ENCODE results near the gene NR2C2. TPM values are rescaled to one million over a fixed set of nuclear protein-coding genes. Genes with fewer than 3 reads are reported as not detected.

The NR2C2 gene
- total and polyA plus RNA-seq, 10 of the 15 experiments (the other 5 are each of a cell fraction or from before 2014, with no cell fraction given): 2.7 to 30.3 (median 18.3) TPM

GRCh38 chr3:14950274-14950673 lies 2.9 kb downstream of the NR2C2 start:
- H3K9me3 ChIP-seq (replicated peaks; ENCODE audit: control insufficient read depth, insufficient read depth, low read length): no peaks in the 10 kb centered on the region
- ChIA-PET SMC1A (ENCODE audit: uncharacterized antibody, unreplicated experiment) (interaction anchor here (0.6 to 1.7 kb wide), 6 partner anchors 8 to 169 kb away, joined by 3 to 6 read pairs (median 4); no protein-coding TSS in a partner anchor), RAD21 (ENCODE audit: unreplicated experiment) (interaction anchor here (0.9 kb wide), 1 partner anchor 8 kb away, joined by 4 read pairs; no protein-coding TSS in a partner anchor), POLR2A (interaction anchor here (1.0 kb wide), 1 partner anchor 8 kb away, joined by 7 read pairs; no protein-coding TSS in a partner anchor), CTCF (interaction anchor here (0.6 to 2.3 kb wide), 3 partner anchors 9 to 56 kb away, joined by 3 to 7 read pairs (median 4); no protein-coding TSS in a partner anchor)
- H3K36me3 ChIP-seq (ENCODE audit: control insufficient read depth in 2 of 2, insufficient read depth in 2 of 2, low read length in 1 of 2): no peaks in the 10 kb centered on the region; a peak in 2 of 4 replicates
- H2AFZ ChIP-seq (ENCODE audit: control insufficient read depth, low read depth, low read length): no peak overlapping the region
- intact Hi-C loops (cut with micrococcal nuclease; ENCODE audit: unreplicated experiment) (no loop called here), in situ Hi-C loops (cut with MboI) (no loop called here)
- 87% methylated on average over 2 of the region's 2 CpGs for WGBS (ENCODE audit: insufficient coverage, insufficient replicate concordance, low lambda C conversion rate, missing lambda C conversion rate)
- TF ChIP-seq ZBTB11 (CRISPR knock-in tag; IDR thresholded peaks at IDR 0.05): no peak
- TF ChIP-seq PKNOX1 (IDR thresholded peaks at IDR 0.05): no peak
- no peak for TF ChIP-seq MYB (IDR thresholded peaks at IDR 0.05; ENCODE audit: borderline replicate concordance, low read depth, low read length)
- no peak for TF ChIP-seq ETV6 (conservative IDR thresholded peaks at IDR 0.05 in 1 of 2, IDR thresholded peaks at IDR 0.05 in 1 of 2; ENCODE audit: borderline replicate concordance in 1 of 2, low read depth in 1 of 2)
- TF ChIP-seq TAF1 (IDR thresholded peaks at IDR 0.05; ENCODE audit: borderline replicate concordance, low read depth, low read length): no peak
- no peak for TF ChIP-seq GABPA (IDR thresholded peaks at IDR 0.05; ENCODE audit: low read depth)
- TF ChIP-seq RUNX3 (IDR thresholded peaks at IDR 0.05; ENCODE audit: low read length): no peak
- no peak for TF ChIP-seq SPI1 (IDR thresholded peaks at IDR 0.05; ENCODE audit: borderline replicate concordance, insufficient read depth, low read depth, low read length)
- no peak for TF ChIP-seq FOXK2 (IDR thresholded peaks at IDR 0.05)
- TF ChIP-seq RFX5 (IDR thresholded peaks at IDR 0.05; ENCODE audit: low read depth, low read length): no peak
- no peak for TF ChIP-seq NFYA (IDR thresholded peaks at IDR 0.05; ENCODE audit: borderline replicate concordance, low read depth, low read length)
- TF ChIP-seq ZNF622 (IDR thresholded peaks at IDR 0.05): no peak
- no peak for TF ChIP-seq SREBF1 (IDR thresholded peaks at IDR 0.05; ENCODE audit: low read length)
- TF ChIP-seq ZNF384 (IDR thresholded peaks at IDR 0.05; ENCODE audit: borderline replicate concordance, low read depth, low read length): no peak
- no peak for TF ChIP-seq ELK1 (IDR thresholded peaks at IDR 0.05; ENCODE audit: low read depth, low read length)
- H3K4me1 ChIP-seq (ENCODE audit: control insufficient read depth, insufficient read depth, low read length): peaks cover 3% of the 10 kb centered on the region
- H3K9ac ChIP-seq (ENCODE audit: control insufficient read depth, insufficient read depth, low read length): no peak overlapping the region
- no peak for ATAC-seq
- peak overlapping the region; percentile 21 for H3K4me2 ChIP-seq (ENCODE audit: control insufficient read depth, insufficient read depth)
- H4K20me1 ChIP-seq (ENCODE audit: control insufficient read depth, insufficient read depth): no peaks in the 10 kb centered on the region
- no peak overlapping the region for H3K4me3 ChIP-seq
- H3K27me3 ChIP-seq (replicated peaks in 1 of 2; ENCODE audit: control insufficient read depth in 2 of 2, insufficient read depth in 2 of 2, low read length in 1 of 2): no peaks in the 10 kb centered on the region
- peaks cover 81% of the 10 kb centered on the region for H3K79me2 ChIP-seq (ENCODE audit: control insufficient read depth, insufficient read depth, low read length)
- FAIRE-seq: peak; percentile 57
- no peak for DNase-seq (ENCODE audit: low read depth, low spot score)
- BruUV-seq (replicated peaks): no TSS peak
- no peak overlapping the region for H3K27ac ChIP-seq (ENCODE audit: control insufficient read depth, insufficient read depth)
